RKO (cell line): ENCODE results near the gene MTA3.
"Not testable (repeated sequence)": the region's sequence is repeated elsewhere in the genome, so short reads cannot be mapped to it uniquely, and the experiment has no call there.

Experiments used
- DNase-seq: peaks from one replicate; pipeline ENCODE4 v3.0.0-alpha.2; 2016; ENCODE audit warnings: low spot score

MTA3 gene

GRCh38 chr2:42567364-42567763 is 1.1 kb upstream of the MTA3 start:
- DNase-seq = no peak

- DNase-seq = no peak
These were observed 529 bp upstream of the MTA3 start for GRCh38 chr2:42567806-42568400.

- peak; percentile 39 for DNase-seq
These were observed 782 bp downstream of the MTA3 start for GRCh38 chr2:42569116-42569711.

GRCh38 chr2:42569883-42570282 is 1.5 kb downstream of the MTA3 start:
- peak; percentile 35 for DNase-seq

GRCh38 chr2:42572297-42573081 is 4.1 kb downstream of the MTA3 start:
- no peak for DNase-seq

- DNase-seq = no peak
These were observed 4.8 kb downstream of the MTA3 start for GRCh38 chr2:42573256-42573655.

GRCh38 chr2:42575458-42576064 is 7.1 kb downstream of the MTA3 start:
- no peak for DNase-seq

GRCh38 chr2:42578621-42579020 is 10.2 kb downstream of the MTA3 start:
- DNase-seq = no peak

- no peak for DNase-seq
These were observed 12.8 kb downstream of the MTA3 start for GRCh38 chr2:42581257-42581656.

GRCh38 chr2:42584628-42585027 is 16.2 kb downstream of the MTA3 start:
- not testable (repeated sequence) for DNase-seq

GRCh38 chr2:42585779-42586178 is 17.3 kb downstream of the MTA3 start:
- DNase-seq = no peak

- no peak for DNase-seq
These were observed 19.2 kb downstream of the MTA3 start for GRCh38 chr2:42587526-42588117.

GRCh38 chr2:42588121-42588520 is 19.7 kb downstream of the MTA3 start:
- DNase-seq = no peak

GRCh38 chr2:42590176-42590575 is 21.7 kb downstream of the MTA3 start:
- no peak for DNase-seq

GRCh38 chr2:42593282-42593681 is 24.9 kb downstream of the MTA3 start:
- DNase-seq = no peak

GRCh38 chr2:42598656-42599055 is 30.2 kb downstream of the MTA3 start:
- no peak for DNase-seq

- no peak for DNase-seq
These were observed 32.6 kb downstream of the MTA3 start for GRCh38 chr2:42601076-42601475.

- DNase-seq = no peak
These were observed 33.9 kb downstream of the MTA3 start for GRCh38 chr2:42602218-42602875.

- no peak for DNase-seq
These were observed 34.4 kb downstream of the MTA3 start for GRCh38 chr2:42602876-42603219.

GRCh38 chr2:42604341-42604867 is 36.0 kb downstream of the MTA3 start:
- not testable (repeated sequence) for DNase-seq

- DNase-seq = not testable (repeated sequence)
These were observed 37.7 kb downstream of the MTA3 start for GRCh38 chr2:42606166-42606565.

- DNase-seq = no peak
These were observed 38.7 kb downstream of the MTA3 start for GRCh38 chr2:42607101-42607637.
